ENCODE results near the gene CIRBP. TPM values are rescaled to one million over a fixed set of nuclear protein-coding genes. Genes with fewer than 3 reads are reported as not detected.

CIRBP gene
- total RNA-seq, 1 experiment from 2014 or later: 136 TPM

DNA sequence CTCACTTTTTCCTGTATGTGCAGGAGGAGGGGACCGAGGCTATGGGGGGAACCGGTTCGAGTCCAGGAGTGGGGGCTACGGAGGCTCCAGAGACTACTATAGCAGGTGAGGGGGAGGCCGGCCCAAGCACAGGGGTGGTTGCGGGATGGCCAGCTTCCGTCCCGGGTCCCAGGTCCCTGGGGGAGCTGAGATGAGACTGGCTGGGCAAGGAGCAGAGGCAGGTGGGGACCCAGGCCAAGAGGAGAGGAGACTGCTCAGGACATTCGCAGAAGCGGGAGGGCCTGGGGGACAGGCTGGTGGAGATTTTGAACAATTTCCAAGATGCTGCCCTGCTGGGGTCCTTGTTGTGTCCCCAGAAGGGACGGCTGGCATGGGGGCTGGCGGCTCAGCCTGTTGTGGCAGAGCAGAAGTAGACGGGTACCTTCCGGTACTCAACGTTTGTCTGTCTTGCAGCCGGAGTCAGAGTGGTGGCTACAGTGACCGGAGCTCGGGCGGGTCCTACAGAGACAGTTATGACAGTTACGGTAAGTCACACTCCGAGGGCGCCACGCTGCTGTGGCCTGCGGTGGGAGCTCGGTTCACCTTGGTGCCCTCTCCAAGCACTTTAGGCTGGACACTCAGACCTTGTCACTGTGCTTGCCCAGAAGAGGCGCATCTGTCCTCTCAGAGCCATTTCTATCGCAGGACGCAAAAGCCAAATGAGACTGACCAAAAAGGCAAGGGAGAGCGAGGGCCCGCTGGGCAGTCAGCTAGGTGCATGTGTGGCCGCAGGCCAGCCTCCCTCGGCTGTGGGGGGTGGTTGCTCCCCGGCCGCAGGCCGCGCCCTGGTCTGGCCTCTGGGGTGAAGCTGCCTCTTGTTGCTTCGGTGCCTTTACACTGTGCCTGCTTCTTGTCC, 2.6 kb downstream of the CIRBP start:
- intact Hi-C loops (cut with micrococcal nuclease): loop anchor here (10.0 kb wide), 1 partner anchor 83 kb away; a partner anchor contains a TSS
- Histone ChIP-seq H3K27me3 (ENCODE audit: low read length) (no peaks in the 10 kb centered on the region), H2AFZ (ENCODE audit: low read length) (no peak overlapping the region), H3K9me3 (ENCODE audit: low read length) (no peaks in the 10 kb centered on the region), H3K36me3 (ENCODE audit: low read depth, low read length) (peaks cover 6% of the 10 kb centered on the region; the same call in 1 of the 2 replicates), H4K20me1 (ENCODE audit: low read length) (no peaks in the 10 kb centered on the region), H3K9ac (ENCODE audit: low read length) (peak overlapping the region; percentile 85), H3F3A (ENCODE audit: low read length, unreplicated experiment) (no peaks in the 10 kb centered on the region), H3K4me1 (ENCODE audit: insufficient read depth, low read length) (peaks cover 75% of the 10 kb centered on the region), H3K9me2 (replicated peaks; ENCODE audit: low read length) (no peaks in the 10 kb centered on the region), H3K27ac (ENCODE audit: low read length) (peak overlapping the region; percentile 17), H3K4me3 (ENCODE audit: low read length) (peak overlapping the region; percentile 71), H3K4me2 (ENCODE audit: low read length) (peak overlapping the region; percentile 98), H3K79me2 (ENCODE audit: low read length) (peaks cover 65% of the 10 kb centered on the region)
- TF ChIP-seq EZH2phosphoT487 (IDR thresholded peaks at IDR 0.05; ENCODE audit: borderline replicate concordance, low read length): no peak
- no peak for TF ChIP-seq EZH2 (IDR thresholded peaks at IDR 0.05; ENCODE audit: low read length, unreplicated experiment)
- TF ChIP-seq, protein P1, sequence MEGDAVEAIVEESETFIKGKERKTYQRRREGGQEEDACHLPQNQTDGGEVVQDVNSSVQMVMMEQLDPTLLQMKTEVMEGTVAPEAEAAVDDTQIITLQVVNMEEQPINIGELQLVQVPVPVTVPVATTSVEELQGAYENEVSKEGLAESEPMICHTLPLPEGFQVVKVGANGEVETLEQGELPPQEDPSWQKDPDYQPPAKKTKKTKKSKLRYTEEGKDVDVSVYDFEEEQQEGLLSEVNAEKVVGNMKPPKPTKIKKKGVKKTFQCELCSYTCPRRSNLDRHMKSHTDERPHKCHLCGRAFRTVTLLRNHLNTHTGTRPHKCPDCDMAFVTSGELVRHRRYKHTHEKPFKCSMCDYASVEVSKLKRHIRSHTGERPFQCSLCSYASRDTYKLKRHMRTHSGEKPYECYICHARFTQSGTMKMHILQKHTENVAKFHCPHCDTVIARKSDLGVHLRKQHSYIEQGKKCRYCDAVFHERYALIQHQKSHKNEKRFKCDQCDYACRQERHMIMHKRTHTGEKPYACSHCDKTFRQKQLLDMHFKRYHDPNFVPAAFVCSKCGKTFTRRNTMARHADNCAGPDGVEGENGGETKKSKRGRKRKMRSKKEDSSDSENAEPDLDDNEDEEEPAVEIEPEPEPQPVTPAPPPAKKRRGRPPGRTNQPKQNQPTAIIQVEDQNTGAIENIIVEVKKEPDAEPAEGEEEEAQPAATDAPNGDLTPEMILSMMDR (conservative IDR thresholded peaks at IDR 0.05; ENCODE audit: low read depth, low read length): no peak
- BruUV-seq (replicated peaks): no TSS peak
- no peak for ATAC-seq
- ChIA-PET CTCF (interaction anchor here (0.7 kb wide), 1 partner anchor 28 kb away, joined by 6 read pairs; no protein-coding TSS in a partner anchor), POLR2A (ENCODE audit: unreplicated experiment) (interaction anchor here (0.5 kb wide), 1 partner anchor 13 kb away, joined by 10 read pairs; no protein-coding TSS in a partner anchor)
- no peak for DNase-seq

DNA sequence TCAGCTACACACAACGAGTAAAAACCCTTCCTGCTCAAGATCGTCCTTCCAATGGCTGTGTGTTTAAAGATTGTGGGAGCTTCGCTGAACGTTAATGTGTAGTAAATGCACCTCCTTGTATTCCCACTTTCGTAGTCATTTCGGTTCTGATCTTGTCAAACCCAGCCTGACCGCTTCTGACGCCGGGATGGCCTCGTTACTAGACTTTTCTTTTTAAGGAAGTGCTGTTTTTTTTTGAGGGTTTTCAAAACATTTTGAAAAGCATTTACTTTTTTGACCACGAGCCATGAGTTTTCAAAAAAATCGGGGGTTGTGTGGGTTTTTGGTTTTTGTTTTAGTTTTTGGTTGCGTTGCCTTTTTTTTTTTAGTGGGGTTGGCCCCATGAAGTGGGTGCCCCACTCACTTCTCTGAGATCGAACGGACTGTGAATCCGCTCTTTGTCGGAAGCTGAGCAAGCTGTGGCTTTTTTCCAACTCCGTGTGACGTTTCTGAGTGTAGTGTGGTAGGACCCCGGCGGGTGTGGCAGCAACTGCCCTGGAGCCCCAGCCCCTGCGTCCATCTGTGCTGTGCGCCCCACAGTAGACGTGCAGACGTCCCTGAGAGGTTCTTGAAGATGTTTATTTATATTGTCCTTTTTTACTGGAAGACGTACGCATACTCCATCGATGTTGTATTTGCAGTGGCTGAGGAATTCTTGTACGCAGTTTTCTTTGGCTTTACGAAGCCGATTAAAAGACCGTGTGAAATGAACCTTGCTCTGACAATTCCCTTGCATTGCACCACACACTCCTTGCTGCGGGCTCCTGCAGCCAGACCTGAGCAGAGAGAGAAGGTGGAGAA, 3.5 kb downstream of the CIRBP start:
- Histone ChIP-seq H3K9ac (ENCODE audit: low read length) (peak overlapping the region; percentile 85), H3K4me3 (ENCODE audit: low read length) (peak overlapping the region; percentile 71), H3F3A (ENCODE audit: low read length, unreplicated experiment) (no peaks in the 10 kb centered on the region), H3K79me2 (ENCODE audit: low read length) (peaks cover 73% of the 10 kb centered on the region), H2AFZ (ENCODE audit: low read length) (no peak overlapping the region), H3K4me1 (ENCODE audit: insufficient read depth, low read length) (peaks cover 70% of the 10 kb centered on the region), H3K9me2 (replicated peaks; ENCODE audit: low read length) (no peaks in the 10 kb centered on the region), H4K20me1 (ENCODE audit: low read length) (no peaks in the 10 kb centered on the region), H3K27me3 (ENCODE audit: low read length) (no peaks in the 10 kb centered on the region), H3K27ac (ENCODE audit: low read length) (peak overlapping the region; percentile 17; the same call in 1 of the 2 replicates), H3K36me3 (ENCODE audit: low read depth, low read length) (peaks cover 6% of the 10 kb centered on the region; the same call in 1 of the 2 replicates), H3K4me2 (ENCODE audit: low read length) (peak overlapping the region; percentile 98), H3K9me3 (ENCODE audit: low read length) (no peaks in the 10 kb centered on the region)
- no TSS peak for BruUV-seq (replicated peaks)
- ATAC-seq (no peak), DNase-seq (no peak)
- POLR2A ChIA-PET (ENCODE audit: unreplicated experiment): interaction anchor here (0.5 kb wide), 1 partner anchor 14 kb away, joined by 10 read pairs; no protein-coding TSS in a partner anchor
- CTCF ChIA-PET: interaction anchor here (0.7 kb wide), 1 partner anchor 29 kb away, joined by 6 read pairs; no protein-coding TSS in a partner anchor
- intact Hi-C loops (cut with micrococcal nuclease): loop anchor here (10.0 kb wide), 1 partner anchor 82 kb away; a partner anchor contains a TSS
- no peak for TF ChIP-seq EZH2 (IDR thresholded peaks at IDR 0.05; ENCODE audit: low read length, unreplicated experiment)
- no peak for TF ChIP-seq EZH2phosphoT487 (IDR thresholded peaks at IDR 0.05; ENCODE audit: borderline replicate concordance, low read length)
- TF ChIP-seq, protein P1 (conservative IDR thresholded peaks at IDR 0.05; ENCODE audit: low read depth, low read length): no peak
